Measurements from ENCODE around the gene CKMT2.

CKMT2 gene

DNA sequence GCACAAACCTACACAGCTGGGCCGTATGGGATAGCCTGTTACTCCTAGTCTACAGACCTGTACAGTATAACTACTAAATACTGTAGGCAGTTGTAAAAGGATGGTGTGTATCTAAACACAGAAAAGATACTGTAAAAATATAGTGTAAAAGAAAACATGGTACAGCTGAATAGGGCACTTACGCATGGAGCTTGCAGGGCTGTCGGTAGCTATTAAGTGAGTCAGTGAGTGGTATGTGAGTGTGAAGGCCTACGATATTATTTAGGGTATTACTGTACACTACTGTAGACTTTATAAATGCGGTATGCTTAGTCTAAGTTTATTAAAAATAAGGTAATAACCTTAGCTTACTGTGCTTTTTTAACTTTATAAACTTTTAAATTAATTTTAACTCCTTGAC, 69.5 kb downstream of the CKMT2 start:
- no peak for DNase-seq (ENCODE audit: low read depth, low spot score)

DNA sequence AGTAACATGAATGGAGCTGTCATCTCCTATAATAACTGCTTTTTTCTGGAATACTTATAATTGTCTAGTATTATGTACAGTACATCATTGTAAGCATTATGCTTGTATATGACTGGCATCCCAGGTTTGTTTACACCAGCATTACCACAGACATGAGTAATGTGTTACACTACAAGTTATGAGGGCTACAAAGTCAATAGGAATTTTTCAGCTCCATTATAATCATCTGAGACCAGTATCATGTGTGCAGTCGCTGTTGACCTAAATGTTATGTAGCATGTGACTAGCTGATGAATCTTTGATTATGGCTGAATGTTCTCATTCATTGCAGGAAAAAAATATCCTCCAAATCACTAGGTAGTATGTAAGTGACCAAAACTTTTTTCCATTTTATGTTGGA, 70.4 kb downstream of the CKMT2 start:
- no peak for DNase-seq (ENCODE audit: low read depth, low spot score)

DNA sequence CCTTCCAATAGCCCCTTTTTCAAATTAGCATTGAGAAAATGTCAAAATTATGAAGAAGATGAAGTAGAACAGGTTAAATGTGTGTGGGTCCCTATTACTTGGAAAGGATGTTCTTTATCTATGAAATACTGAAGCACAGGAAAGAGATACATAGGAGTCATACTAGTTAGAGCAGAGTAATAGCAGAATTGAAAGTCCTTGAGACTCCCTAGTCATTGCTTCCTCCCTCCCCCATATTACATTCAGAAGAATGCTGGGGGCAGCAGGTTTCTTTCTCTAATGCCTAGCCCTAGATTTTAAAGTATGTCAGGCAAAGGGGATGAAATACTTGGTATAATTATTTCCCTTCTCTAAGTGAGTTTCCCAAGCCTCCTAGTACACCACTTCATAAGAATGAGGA, 72.7 kb downstream of the CKMT2 start:
- DNase-seq (ENCODE audit: low read depth, low spot score), result no peak

DNA sequence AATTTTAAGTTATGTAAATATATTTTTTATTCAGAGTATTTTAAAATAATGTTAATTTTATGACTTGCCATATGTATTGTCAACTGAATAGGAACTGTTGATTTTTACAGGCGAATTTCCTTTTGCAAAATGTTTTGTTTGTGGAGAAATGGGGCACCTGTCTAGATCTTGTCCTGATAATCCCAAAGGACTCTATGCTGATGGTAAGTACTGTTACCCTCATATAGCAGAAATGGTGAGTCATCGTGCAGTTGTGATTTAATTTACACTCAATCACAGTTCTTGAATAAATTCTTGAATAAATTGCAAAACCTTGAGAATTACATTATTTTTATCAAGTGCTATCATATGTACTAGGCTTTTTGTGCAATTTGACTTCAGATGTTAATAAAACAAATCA, 75.7 kb downstream of the CKMT2 start:
- DNase-seq (ENCODE audit: low read depth, low spot score), result no peak

DNA sequence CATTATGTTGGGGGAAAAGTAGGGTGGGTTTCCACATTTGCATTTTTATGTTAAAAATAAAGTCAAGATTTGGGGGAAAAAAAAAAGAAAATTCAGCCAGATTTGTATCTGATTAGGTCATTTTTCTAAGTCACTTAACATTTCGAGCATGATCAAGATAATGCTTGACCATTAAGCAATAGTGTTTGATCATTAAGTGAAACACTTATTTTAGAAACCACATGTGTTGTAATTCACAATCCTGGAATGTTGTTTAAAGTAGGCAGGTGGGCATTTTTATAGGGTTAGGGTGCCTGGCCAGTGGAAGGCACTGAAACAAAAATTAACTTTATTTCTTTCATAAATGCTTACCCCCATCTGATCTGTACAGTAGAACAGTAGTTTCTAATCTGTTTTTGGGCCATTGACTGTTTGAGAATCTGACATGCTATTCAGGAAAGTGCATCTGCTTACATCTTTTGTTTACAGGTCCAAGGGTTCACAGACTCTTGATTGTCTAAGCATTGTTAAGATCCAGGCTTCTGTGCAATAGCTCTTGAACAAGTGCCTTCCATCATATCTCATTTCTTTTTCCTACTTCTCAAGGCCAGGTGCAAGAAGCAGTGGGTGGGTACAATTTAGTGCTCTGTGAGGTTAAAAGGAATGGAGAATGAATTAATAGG, 77.4 kb downstream of the CKMT2 start:
- DNase-seq (ENCODE audit: low read depth, low spot score), result no peak

DNA sequence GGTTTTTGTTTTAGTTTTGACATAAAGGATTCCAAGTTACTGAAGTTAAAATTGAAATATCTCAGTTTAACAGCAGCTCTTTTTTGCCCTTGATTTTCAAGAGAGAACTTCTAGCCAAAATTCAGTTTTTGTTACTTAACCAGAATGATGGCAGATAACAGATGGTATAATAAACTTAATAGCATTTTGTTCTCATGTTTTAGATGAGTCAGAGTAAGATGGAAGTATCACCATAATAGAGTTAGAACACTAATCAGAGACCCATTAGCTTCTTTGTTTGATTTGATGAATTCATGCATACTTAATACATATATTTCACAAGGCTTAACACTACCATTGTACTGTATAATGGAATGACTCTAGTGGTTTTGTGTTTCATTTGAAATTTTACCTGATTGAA, 80.2 kb downstream of the CKMT2 start:
- no peak for DNase-seq (ENCODE audit: low read depth, low spot score)

DNA sequence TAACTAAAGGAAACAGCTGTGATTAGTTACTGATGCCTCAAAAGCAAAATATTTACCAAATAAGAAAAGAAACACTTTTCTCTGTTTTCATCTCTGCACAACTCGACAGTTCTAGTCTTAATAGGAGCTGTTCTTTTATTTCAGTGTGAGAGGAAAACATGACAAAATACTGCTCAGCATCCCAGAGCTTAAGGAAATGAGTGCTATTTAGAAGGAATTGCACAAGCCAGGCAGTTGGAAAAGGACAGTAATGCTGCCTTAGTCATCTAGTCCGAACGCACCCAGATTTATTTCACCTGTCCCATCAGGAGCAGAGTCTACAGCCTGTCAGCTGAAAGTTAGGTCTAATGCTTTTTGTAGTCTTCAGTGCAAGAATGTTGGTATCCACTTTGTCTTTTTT, 80.6 kb downstream of the CKMT2 start:
- DNase-seq (ENCODE audit: low read depth, low spot score), result no peak

DNA sequence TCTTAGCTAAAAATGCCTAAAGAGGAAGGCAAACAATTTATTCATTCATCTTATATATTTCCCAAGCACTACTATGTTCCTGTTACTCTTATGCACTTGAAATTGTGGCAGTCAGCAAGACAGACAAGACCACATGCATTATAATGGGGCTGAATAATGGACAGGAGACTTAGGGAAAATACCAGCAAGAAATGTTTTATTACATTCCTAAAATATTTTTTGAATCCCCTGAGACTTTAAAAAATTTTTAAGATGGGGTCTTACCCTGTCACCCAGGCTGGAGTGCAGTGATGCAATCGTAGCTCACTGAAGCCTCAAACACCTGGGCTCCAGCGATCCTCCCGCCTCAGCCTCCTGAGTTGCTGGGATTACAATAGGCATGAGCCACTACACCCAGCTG, 81.5 kb downstream of the CKMT2 start:
- no peak for DNase-seq (ENCODE audit: low read depth, low spot score)

DNA sequence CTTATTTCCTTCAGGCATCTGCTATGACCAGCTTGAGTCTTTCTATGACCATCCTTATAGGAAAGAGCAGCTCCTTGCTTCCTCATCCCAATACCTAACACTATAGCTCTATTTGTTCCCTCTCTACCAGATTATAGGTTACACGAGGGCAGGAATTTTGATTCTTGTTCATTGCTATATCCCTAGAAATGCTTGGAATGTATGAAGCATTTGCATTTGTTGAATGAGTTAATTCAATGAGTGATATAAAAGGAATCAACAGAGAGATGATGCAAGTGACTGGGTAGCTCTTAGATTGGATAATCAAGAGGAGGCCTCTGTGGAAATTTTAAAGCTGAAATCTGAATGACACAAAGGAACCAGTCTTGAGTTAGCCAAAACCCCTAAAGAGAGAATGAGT, 82.2 kb downstream of the CKMT2 start:
- DNase-seq (ENCODE audit: low read depth, low spot score), result no peak

DNA sequence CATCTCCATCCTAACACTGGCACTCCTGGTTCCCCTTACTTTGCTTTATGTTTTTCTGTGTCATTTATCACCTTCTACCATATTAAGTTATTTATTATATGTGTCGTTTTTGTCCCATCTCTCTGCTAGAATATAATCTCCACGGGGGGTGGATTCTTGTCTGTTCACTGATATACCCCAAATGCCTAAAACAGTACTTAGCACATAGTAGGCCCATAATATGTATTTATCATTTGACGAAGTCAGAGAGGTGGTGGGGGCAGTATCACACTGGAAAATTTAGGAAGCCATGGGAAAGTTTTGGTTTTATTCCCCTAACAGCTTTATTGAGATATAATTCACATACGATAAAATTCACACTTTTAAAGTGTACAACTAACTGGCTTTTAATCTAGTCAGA, 82.7 kb downstream of the CKMT2 start:
- no peak for DNase-seq (ENCODE audit: low read depth, low spot score)
